Osteocyte (in vitro differentiated cells): ENCODE results near the gene RFC3. TPM values are rescaled to one million over a fixed set of nuclear protein-coding genes. Genes with fewer than 3 reads are reported as not detected.

Experiments
- DNase-seq: peaks from one replicate; pipeline ENCODE4 v3.0.0; 2021; ENCODE audit warnings: mixed read lengths; ENCODE audit not compliant: unreplicated experiment; ENCODE audit errors: extremely low spot score
- H3K27ac Mint-ChIP-seq: one replicate; pipeline ENCODE4 v1.8.0; 2021; ENCODE audit warnings: mild to moderate bottlenecking, mixed read lengths; ENCODE audit not compliant: unreplicated experiment
- H3K27me3 Mint-ChIP-seq: one replicate; pipeline ENCODE4 v1.8.0; 2021; ENCODE audit warnings: mixed read lengths; ENCODE audit not compliant: unreplicated experiment
- H3K36me3 Mint-ChIP-seq: one replicate; pipeline ENCODE4 v1.8.0; 2021; ENCODE audit warnings: mixed read lengths; ENCODE audit not compliant: unreplicated experiment
- H3K4me1 Mint-ChIP-seq: one replicate; pipeline ENCODE4 v1.8.0; 2021; ENCODE audit warnings: mixed read lengths; ENCODE audit not compliant: unreplicated experiment
- H3K4me3 Mint-ChIP-seq: one replicate; pipeline ENCODE4 v1.8.0; 2021; ENCODE audit warnings: mild to moderate bottlenecking, moderate library complexity, mixed read lengths; ENCODE audit not compliant: unreplicated experiment
- H3K9me3 Mint-ChIP-seq: one replicate; pipeline ENCODE4 v1.8.0; 2021; ENCODE audit warnings: mixed read lengths; ENCODE audit not compliant: unreplicated experiment
- total RNA-seq: library from RNA; stranded (reverse); gene quantifications from 2 replicates; pipeline ENCODE4 v1.2.1, GENCODE V29; 2021
- TF ChIP-seq, protein P1 (sequence below): fragments of 200-600 bp; sonication (generic); IDR thresholded peaks from 2 replicates; pipeline ENCODE4 v1.5.0; 2021; ENCODE audit warnings: antibody characterized with exemption, mild to moderate bottlenecking, moderate library complexity

The RFC3 gene
- total RNA-seq, 1 donor from 2014 or later: 7.1 TPM

DNA sequence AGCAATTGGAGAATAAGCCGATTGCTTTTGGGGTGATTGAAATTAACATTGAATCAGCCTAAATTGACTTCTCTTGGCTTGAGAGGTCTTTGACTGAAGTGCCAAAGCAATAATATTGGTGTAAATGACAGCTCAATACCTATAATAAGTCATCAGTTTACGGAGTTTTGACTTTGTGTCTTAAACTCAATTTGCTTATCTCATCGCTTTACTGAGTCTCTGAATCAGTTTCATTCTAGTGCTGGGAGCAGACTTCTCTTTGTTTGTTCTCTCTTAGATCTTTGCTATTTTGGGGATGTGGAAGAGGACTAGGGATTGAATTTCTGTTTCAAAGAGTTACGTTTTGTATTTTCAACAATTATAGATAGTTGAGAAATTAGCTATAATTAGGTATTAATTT, 7.1 kb downstream of the RFC3 start:
- H3K4me3 Mint-ChIP-seq: no peak overlapping the region
- TF ChIP-seq, protein P1, sequence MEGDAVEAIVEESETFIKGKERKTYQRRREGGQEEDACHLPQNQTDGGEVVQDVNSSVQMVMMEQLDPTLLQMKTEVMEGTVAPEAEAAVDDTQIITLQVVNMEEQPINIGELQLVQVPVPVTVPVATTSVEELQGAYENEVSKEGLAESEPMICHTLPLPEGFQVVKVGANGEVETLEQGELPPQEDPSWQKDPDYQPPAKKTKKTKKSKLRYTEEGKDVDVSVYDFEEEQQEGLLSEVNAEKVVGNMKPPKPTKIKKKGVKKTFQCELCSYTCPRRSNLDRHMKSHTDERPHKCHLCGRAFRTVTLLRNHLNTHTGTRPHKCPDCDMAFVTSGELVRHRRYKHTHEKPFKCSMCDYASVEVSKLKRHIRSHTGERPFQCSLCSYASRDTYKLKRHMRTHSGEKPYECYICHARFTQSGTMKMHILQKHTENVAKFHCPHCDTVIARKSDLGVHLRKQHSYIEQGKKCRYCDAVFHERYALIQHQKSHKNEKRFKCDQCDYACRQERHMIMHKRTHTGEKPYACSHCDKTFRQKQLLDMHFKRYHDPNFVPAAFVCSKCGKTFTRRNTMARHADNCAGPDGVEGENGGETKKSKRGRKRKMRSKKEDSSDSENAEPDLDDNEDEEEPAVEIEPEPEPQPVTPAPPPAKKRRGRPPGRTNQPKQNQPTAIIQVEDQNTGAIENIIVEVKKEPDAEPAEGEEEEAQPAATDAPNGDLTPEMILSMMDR: no peak
- no peak overlapping the region for H3K27ac Mint-ChIP-seq
- peaks cover 14% of the 10 kb centered on the region for H3K36me3 Mint-ChIP-seq
- no peaks in the 10 kb centered on the region for H3K9me3 Mint-ChIP-seq
- DNase-seq: no peak
- H3K27me3 Mint-ChIP-seq: no peaks in the 10 kb centered on the region
- H3K4me1 Mint-ChIP-seq: no peaks in the 10 kb centered on the region

DNA sequence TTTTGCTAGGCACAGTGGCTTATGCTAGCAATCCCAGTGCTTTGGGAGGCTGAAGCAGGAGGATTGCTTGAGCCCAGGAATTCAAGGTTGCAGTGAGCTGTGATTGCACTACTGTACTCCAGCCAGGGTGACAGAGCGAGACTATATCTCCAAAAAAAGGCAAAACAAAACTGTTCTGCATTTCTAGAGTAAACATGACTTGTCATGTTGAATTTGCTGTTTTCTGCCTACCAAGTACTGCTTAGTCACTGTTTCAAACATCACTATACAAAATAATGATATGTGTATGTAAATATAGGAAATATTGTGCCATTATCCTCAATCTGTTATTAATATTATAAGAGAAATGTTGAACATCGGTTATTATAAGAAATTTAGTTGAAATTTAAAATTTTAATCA, 9.2 kb downstream of the RFC3 start:
- H3K4me3 Mint-ChIP-seq: no peak overlapping the region
- H3K36me3 Mint-ChIP-seq: peaks cover 14% of the 10 kb centered on the region
- no peaks in the 10 kb centered on the region for H3K27me3 Mint-ChIP-seq
- TF ChIP-seq, protein P1: no peak
- no peak overlapping the region for H3K27ac Mint-ChIP-seq
- DNase-seq: no peak
- no peaks in the 10 kb centered on the region for H3K9me3 Mint-ChIP-seq
- no peaks in the 10 kb centered on the region for H3K4me1 Mint-ChIP-seq

GRCh38 chr13:33828431-33829129, 10.6 kb downstream of the RFC3 start:
- TF ChIP-seq, protein P1: no peak
- H3K9me3 Mint-ChIP-seq: no peaks in the 10 kb centered on the region
- H3K27me3 Mint-ChIP-seq: no peaks in the 10 kb centered on the region
- peaks cover 14% of the 10 kb centered on the region for H3K36me3 Mint-ChIP-seq
- no peak overlapping the region for H3K27ac Mint-ChIP-seq
- no peaks in the 10 kb centered on the region for H3K4me1 Mint-ChIP-seq
- no peak for DNase-seq
- H3K4me3 Mint-ChIP-seq: no peak overlapping the region

DNA sequence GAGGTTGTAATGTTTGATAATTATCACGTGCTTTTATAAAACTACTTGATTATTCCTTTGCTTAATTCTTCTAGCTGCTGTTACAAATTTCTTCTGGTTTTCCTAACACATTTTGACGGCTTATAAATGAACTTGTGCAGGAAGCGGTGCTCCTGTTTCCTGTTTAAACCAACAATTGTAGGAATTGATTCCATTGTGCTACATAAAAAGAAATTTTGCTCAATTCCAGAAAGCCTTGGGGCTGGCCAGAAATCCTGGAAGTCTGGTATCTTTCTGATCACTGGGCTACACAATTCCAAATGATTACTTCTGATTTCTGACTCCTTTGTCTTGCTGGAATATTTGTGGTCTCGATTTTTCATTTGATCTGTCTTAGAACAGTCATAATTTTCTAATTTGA, 14.9 kb downstream of the RFC3 start:
- no peak for DNase-seq
- peaks cover 20% of the 10 kb centered on the region for H3K36me3 Mint-ChIP-seq
- no peak overlapping the region for H3K4me3 Mint-ChIP-seq
- H3K27ac Mint-ChIP-seq: no peak overlapping the region
- no peaks in the 10 kb centered on the region for H3K27me3 Mint-ChIP-seq
- H3K9me3 Mint-ChIP-seq: no peaks in the 10 kb centered on the region
- no peaks in the 10 kb centered on the region for H3K4me1 Mint-ChIP-seq
- TF ChIP-seq, protein P1: no peak

DNA sequence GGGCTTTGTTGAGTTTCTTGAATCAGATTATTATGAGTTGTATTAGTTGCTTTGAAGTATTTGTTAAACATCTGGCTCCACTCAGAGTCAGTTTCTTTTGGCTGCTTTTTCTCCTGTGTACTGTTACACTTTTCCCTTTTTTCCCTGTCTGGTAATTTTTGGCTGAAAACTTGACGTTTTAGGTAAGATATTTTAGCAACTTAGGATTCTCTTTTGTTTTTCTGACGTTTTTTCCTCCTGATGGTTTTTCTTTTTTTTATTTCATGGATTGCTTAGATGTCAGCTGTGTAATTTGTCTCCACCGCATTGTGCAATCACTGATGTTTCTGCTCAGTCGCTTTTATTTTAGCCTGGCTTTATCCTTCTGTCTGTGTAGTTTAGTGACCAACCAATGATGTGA, 20.7 kb downstream of the RFC3 start:
- TF ChIP-seq, protein P1: no peak
- Mint-ChIP-seq H3K27me3 (no peaks in the 10 kb centered on the region), H3K27ac (no peak overlapping the region), H3K4me1 (no peaks in the 10 kb centered on the region), H3K36me3 (peaks cover 24% of the 10 kb centered on the region), H3K9me3 (no peaks in the 10 kb centered on the region), H3K4me3 (no peak overlapping the region)
- no peak for DNase-seq
